ENCODE measurements around the gene WNT9A. TPM values are rescaled to one million over a fixed set of nuclear protein-coding genes. Genes with fewer than 3 reads are reported as not detected.
A peak's percentile ranks its signal among the peaks of the same experiment; 100 is the strongest.

The WNT9A gene
- total and polyA plus RNA-seq, 3 donors from 2014 or later, result 3.1 to 4.3 (median 3.5) TPM

- Histone ChIP-seq H3K36me3 (ENCODE audit: low read depth, missing control alignments) (no peaks in the 10 kb centered on the region), H3K27ac (no peak overlapping the region), H3K9me3 (no peaks in the 10 kb centered on the region), H3K27me3 (no peaks in the 10 kb centered on the region), H3K4me3 (no peak overlapping the region), H3K4me1 (peaks cover 23% of the 10 kb centered on the region)
- peak; percentile 11 for DNase-seq
- intact Hi-C loops (cut with DNase I; ENCODE audit: low total_unique reads), result loop anchor here (10.0 kb wide), 1 partner anchor 458 kb away; no protein-coding TSS in a partner anchor
- WGBS, 2 donors, result 92 to 100% methylated on average over 3 to 8 of the region's 8 CpGs
- TF ChIP-seq CTCF (IDR thresholded peaks at IDR 0.05) (no peak), POLR2A (IDR thresholded peaks at IDR 0.05) (no peak)
These were observed 4.9 kb downstream of the WNT9A start for GRCh38 chr1:227942716-227943261.

- no peaks in the 10 kb centered on the region for H3K9me3 ChIP-seq
- H3K27me3 ChIP-seq, result no peaks in the 10 kb centered on the region
- peak; percentile 17 for DNase-seq
- H3K27ac ChIP-seq, result no peak overlapping the region
- H3K4me3 ChIP-seq, result no peak overlapping the region
- 58 to 93% methylated on average over 2 to 15 of the region's 15 CpGs for WGBS, 2 donors
- no peaks in the 10 kb centered on the region for H3K36me3 ChIP-seq (ENCODE audit: low read depth, missing control alignments)
- intact Hi-C loops (cut with DNase I; ENCODE audit: low total_unique reads), result loop anchor here (10.0 kb wide), 1 partner anchor 457 kb away; no protein-coding TSS in a partner anchor
- TF ChIP-seq CTCF (IDR thresholded peaks at IDR 0.05) (no peak), POLR2A (IDR thresholded peaks at IDR 0.05) (no peak)
- peaks cover 22% of the 10 kb centered on the region for H3K4me1 ChIP-seq
These were observed 5.6 kb downstream of the WNT9A start for GRCh38 chr1:227942021-227942715.

GRCh38 chr1:227941509-227942020 lies 6.2 kb downstream of the WNT9A start:
- no peaks in the 10 kb centered on the region for H3K27me3 ChIP-seq
- intact Hi-C loops (cut with DNase I; ENCODE audit: low total_unique reads), result loop anchor here (10.0 kb wide), 1 partner anchor 457 kb away; no protein-coding TSS in a partner anchor
- no peak for TF ChIP-seq POLR2A (IDR thresholded peaks at IDR 0.05)
- no peak for TF ChIP-seq CTCF (IDR thresholded peaks at IDR 0.05)
- H3K36me3 ChIP-seq (ENCODE audit: low read depth, missing control alignments), result no peaks in the 10 kb centered on the region
- DNase-seq, result peak; percentile 9
- 86% methylated on average over 15 of the region's 15 CpGs; no CpG with 5 or more reads in 1 of the 2 donors for WGBS, 2 donors
- H3K4me1 ChIP-seq, result peaks cover 18% of the 10 kb centered on the region
- H3K9me3 ChIP-seq, result no peaks in the 10 kb centered on the region
- no peak overlapping the region for H3K4me3 ChIP-seq
- H3K27ac ChIP-seq, result no peak overlapping the region

- DNase-seq, result no peak
- no peaks in the 10 kb centered on the region for H3K9me3 ChIP-seq
- intact Hi-C loops (cut with DNase I; ENCODE audit: low total_unique reads), result loop anchor here (10.0 kb wide), 1 partner anchor 456 kb away; no protein-coding TSS in a partner anchor
- TF ChIP-seq CTCF (IDR thresholded peaks at IDR 0.05) (no peak), POLR2A (IDR thresholded peaks at IDR 0.05) (no peak)
- no peak overlapping the region for H3K27ac ChIP-seq
- H3K4me1 ChIP-seq, result peaks cover 11% of the 10 kb centered on the region
- no peak overlapping the region for H3K4me3 ChIP-seq
- WGBS, 2 donors, result 95 to 97% methylated on average over 6 to 16 of the region's 17 CpGs
- no peaks in the 10 kb centered on the region for H3K36me3 ChIP-seq (ENCODE audit: low read depth, missing control alignments)
- no peaks in the 10 kb centered on the region for H3K27me3 ChIP-seq
These were observed 6.9 kb downstream of the WNT9A start for GRCh38 chr1:227940791-227941241.
